Heart right ventricle (tissue), 16 donors: Measurements from ENCODE around the gene NDFIP1. TPM values are rescaled to one million over a fixed set of nuclear protein-coding genes. Genes with fewer than 3 reads are reported as not detected.

Experiments
- ATAC-seq, 8 donors: fragments of 200-7000 bp; cut with Tn5 transposase; one replicate each; pipeline ENCODE4 v1.9.1; 2020; ENCODE audit warnings: mild to moderate bottlenecking in 8 of 8, moderate library complexity in 8 of 8, moderate number of reproducible peaks in 1 of 8
- DNase-seq, 2 donors: peaks; one replicate each; pipeline ENCODE4 v3.0.0-alpha.2; 2020
- H3K27ac ChIP-seq, 10 donors: fragments of 200-600 bp; sonication (generic) in 2 of 10; one replicate each; pipeline versions ENCODE4 v1.5.0 to v1.8.0; 2020 to 2022; ENCODE audit warnings: mild to moderate bottlenecking in 3 of 10
- H3K27me3 ChIP-seq, 7 donors: fragments of 200-600 bp; one replicate each; pipeline ENCODE4 v1.8.0; 2021 to 2022; ENCODE audit warnings: mild to moderate bottlenecking in 2 of 7
- H3K36me3 ChIP-seq, 9 donors: fragments of 200-600 bp; sonication (generic) in 1 of 9; one replicate each; pipeline versions ENCODE4 v1.5.0 to v1.8.0; 2020 to 2022; ENCODE audit warnings: mild to moderate bottlenecking in 2 of 9
- H3K4me1 ChIP-seq, 9 donors: fragments of 200-600 bp; sonication (generic) in 1 of 9; one replicate each; pipeline versions ENCODE4 v1.5.0 to v1.8.0; 2020 to 2022; ENCODE audit warnings: mild to moderate bottlenecking in 4 of 9
- H3K4me3 ChIP-seq, 10 donors: fragments of 200-600 bp; sonication (generic) in 2 of 10; one replicate each; pipeline versions ENCODE4 v1.5.0 to v1.8.0; 2020 to 2022; ENCODE audit warnings: mild to moderate bottlenecking in 7 of 10, moderate library complexity in 2 of 10
- H3K9me3 ChIP-seq, 11 donors: fragments of 200-600 bp in 10 of 11; sonication (generic) in 2 of 11; one replicate each; pipeline versions ENCODE4 v1.5.0 to v1.8.0; 2013 to 2022; ENCODE audit warnings: mild to moderate bottlenecking in 2 of 11, control low read depth in 1 of 11, moderate library complexity in 1 of 11
- CTCF ChIP-seq, 9 donors: fragments of 200-600 bp; sonication (generic) in 2 of 9; IDR thresholded peaks; one replicate each; pipeline versions ENCODE4 v1.5.0 to v1.8.0; 2021 to 2022; ENCODE audit warnings: antibody characterized with exemption in 9 of 9, mild to moderate bottlenecking in 5 of 9, moderate library complexity in 1 of 9
- whole genome bisulfite sequencing, 2 donors: extraction: QIAGEN DNeasy Blood & Tissue Kit; methylation state at CpG; one replicate each; pipeline ENCODE4 v1.1.7; 2013; ENCODE audit warnings: inconsistent platforms in 1 of 2; 5-methylcytosine and 5-hydroxymethylcytosine counted together
- intact Hi-C, 10 donors: fragments of 100-400 bp; cut with DNase I; formaldehyde crosslinking; loops; one replicate each; pipeline versions ENCODE4 v1.11.1 to v1.14.2; 2022
- polyA plus RNA-seq, 2 donors: library from polyadenylated mRNA; stranded (reverse); fragments of 200-250 nt; gene quantifications; one replicate each; pipeline ENCODE4 v1.2.3, GENCODE V29; 2013
- total RNA-seq, 10 donors: library from RNA; stranded (reverse); fragmentation: NEBNext Ultra II Directional in 3 of 10; extraction: Animal tissue kit (Norgen Biotek cat#: 25700) in 3 of 10; gene quantifications; one replicate each; pipeline versions ENCODE4 v1.2.1 to v1.2.4, GENCODE V29; 2021 to 2023
- donor health status: Arrhythmogenic right ventricular cardiomyopathy.
- donor health status: ischemic (EF 13 %, LVEDD 7.1; RV severe dilation, severe dysfunction).
- donor health status: healthy with polysubstance abuse.
- donor health status: DM: no; HTN: yes; CAD: no.
- donor health status: DM: no; HTN: no; CAD: no.
- donor health status: ischemic (EF 25% LVEDD 6.9; RV normal size, moderate dysfunction).
- donor health status: ischemic (EF 25% LVEDD 5.7; RV mildly dilated, moderate dysfunction).
- donor health status: healthy.
- donor health status: DM: yes; HTN: yes; CAD: no.
- donor health status: Ischemic cardiomyopathy.
- donor health status: ischemic (EF 35%, LVEDD 5.7; RV mildly dilated, moderate dysfunction).
- donor health status: nonischemic (EF 11% LVEDD 7.7; RV severe dilation, severe dysfunction).
- donor health status: DM: yes; HTN: yes; CAD: no.
- donor health status: PGD.
- donor health status: ischemic (EF 29% LVEDD 5.4; RV normal size, mild dysfunction).
- donor health status: nonischemic (EF 23%, LVEDD 6.1; RV moderate dilation, normal function).

NDFIP1 gene
- total and polyA plus RNA-seq, 12 donors: 25.2 to 67.4 (median 58.9) TPM

DNA sequence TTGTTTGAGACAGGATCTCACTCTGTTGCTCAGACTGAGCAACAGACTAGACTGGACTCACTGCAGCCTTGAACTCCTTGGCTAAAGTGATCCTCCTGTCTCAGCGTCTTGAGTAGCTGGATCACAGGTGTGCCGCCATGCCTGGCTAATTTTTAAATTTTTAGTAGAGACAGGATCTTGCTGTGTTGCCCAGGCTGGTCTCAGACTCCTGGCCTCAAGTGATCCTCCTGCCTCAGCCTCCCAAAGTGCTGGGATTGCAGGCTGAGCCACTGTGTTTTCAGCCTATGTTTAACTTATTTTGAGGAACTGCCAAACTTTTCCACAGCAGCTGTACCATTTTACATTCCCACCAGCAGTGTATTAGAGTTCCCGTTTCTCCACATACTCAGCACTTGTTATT is 16.8 kb downstream of the NDFIP1 start:
- H3K9me3 ChIP-seq: peaks cover 0 to 8% (median 0%) of the 10 kb centered on the region in 11 donors
- H3K27me3 ChIP-seq: no peaks in the 10 kb centered on the region
- WGBS, 2 donors: 98 to 99% methylated on average over 3 of the region's 3 CpGs
- H3K4me3 ChIP-seq: no peak overlapping the region
- peaks cover 0 to 22% (median 0%) of the 10 kb centered on the region in 9 donors for H3K36me3 ChIP-seq
- no peak overlapping the region for H3K27ac ChIP-seq
- TF ChIP-seq CTCF (IDR thresholded peaks at IDR 0.05): no peak
- intact Hi-C loops: no loop called here
- no peak for ATAC-seq
- H3K4me1 ChIP-seq: peaks cover 3 to 58% (median 37%) of the 10 kb centered on the region in 9 donors
- no peak for DNase-seq

- Histone ChIP-seq H3K27ac (no peak overlapping the region), H3K36me3 (peaks cover 0 to 18% (median 0%) of the 10 kb centered on the region in 9 donors), H3K4me3 (no peak overlapping the region), H3K4me1 (peaks cover 3 to 52% (median 33%) of the 10 kb centered on the region in 9 donors), H3K9me3 (peaks cover 0 to 8% (median 0%) of the 10 kb centered on the region in 11 donors), H3K27me3 (no peaks in the 10 kb centered on the region)
- intact Hi-C loops: no loop called here
- TF ChIP-seq CTCF (IDR thresholded peaks at IDR 0.05): no peak
- ATAC-seq: no peak
- DNase-seq: no peak
These were observed 17.4 kb downstream of the NDFIP1 start for GRCh38 chr5:142125963-142126362.

DNA sequence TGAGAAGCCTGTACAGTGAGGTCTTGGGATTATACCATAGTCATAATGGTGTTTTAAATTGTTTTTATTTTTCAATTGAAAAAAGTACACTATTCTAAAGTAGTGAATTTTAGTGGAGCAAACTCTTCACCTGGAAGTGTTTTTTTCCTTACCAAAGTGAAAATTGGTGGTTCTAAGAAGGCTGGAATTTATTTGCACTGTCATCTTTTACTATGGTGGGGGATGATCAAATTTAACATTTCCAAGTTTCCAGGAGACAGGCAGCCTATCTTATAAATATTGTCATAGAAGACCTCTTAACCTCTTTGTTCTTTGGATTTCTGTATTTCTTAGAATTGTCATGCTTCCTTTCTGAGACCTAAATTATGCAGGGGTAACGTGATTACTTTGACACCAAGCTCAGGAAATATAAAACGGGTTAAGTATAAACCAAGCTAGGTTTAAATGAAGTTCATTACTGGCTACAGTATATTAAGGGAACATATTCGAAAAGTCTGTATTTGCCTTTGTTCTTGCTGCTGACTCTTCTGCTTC is 20.2 kb downstream of the NDFIP1 start:
- H3K27ac ChIP-seq: no peak overlapping the region
- DNase-seq (no peak), ATAC-seq (no peak)
- intact Hi-C loops: no loop called here
- H3K36me3 ChIP-seq: peaks cover 0 to 26% (median 18%) of the 10 kb centered on the region in 9 donors
- peaks cover 4 to 46% (median 22%) of the 10 kb centered on the region in 9 donors for H3K4me1 ChIP-seq
- no peak overlapping the region for H3K4me3 ChIP-seq
- 64 to 77% methylated on average over 3 of the region's 3 CpGs for WGBS, 2 donors
- no peak for TF ChIP-seq CTCF (IDR thresholded peaks at IDR 0.05)
- H3K27me3 ChIP-seq: no peaks in the 10 kb centered on the region
- peaks cover 0 to 8% (median 0%) of the 10 kb centered on the region in 11 donors for H3K9me3 ChIP-seq

DNA sequence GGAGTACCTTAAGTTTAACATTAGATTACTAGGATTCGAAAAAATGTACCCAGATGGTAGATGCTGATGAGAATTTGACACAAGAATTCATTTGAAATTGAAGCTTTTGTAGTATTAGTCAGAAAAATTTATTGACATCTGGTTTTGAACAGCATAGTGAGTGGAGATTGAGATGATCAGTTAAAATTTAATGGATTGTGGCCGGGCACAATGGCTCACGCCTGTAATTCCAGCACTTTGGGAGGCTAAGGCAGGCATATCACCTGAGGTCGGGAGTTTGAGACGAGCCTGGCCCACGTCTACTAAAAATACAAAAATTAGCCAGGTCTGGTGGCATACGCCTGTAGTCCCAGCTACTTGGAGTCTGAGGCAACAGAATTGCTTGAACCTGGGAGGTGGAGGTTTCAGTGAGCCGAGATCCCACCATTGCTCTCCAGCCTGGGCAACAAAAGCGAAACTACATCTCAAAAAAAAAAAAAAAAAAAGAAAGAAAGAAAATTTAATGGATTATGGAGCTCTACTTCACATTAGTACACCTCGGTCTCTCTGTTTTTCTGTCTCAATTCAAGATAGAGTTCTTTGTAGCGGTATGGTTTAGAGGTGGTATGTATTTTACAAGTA is 21.0 kb downstream of the NDFIP1 start:
- H3K4me3 ChIP-seq: no peak overlapping the region
- H3K36me3 ChIP-seq: peaks cover 0 to 34% (median 20%) of the 10 kb centered on the region in 9 donors
- ATAC-seq (no peak), DNase-seq (no peak)
- 81 to 82% methylated on average over 11 of the region's 11 CpGs for WGBS, 2 donors
- peaks cover 4 to 54% (median 22%) of the 10 kb centered on the region in 9 donors for H3K4me1 ChIP-seq
- no peak for TF ChIP-seq CTCF (IDR thresholded peaks at IDR 0.05)
- H3K27me3 ChIP-seq: no peaks in the 10 kb centered on the region
- peaks cover 0 to 8% (median 0%) of the 10 kb centered on the region in 11 donors for H3K9me3 ChIP-seq
- intact Hi-C loops: loop anchor here in 2 of 10 donors (5.0 to 10.0 kb wide), 2 partner anchors 112 to 435 kb away; no protein-coding TSS in a partner anchor
- no peak overlapping the region for H3K27ac ChIP-seq
